HG03025 (cell line): ENCODE results near the gene COPS3.

Experiments used
- ATAC-seq: cut with Tn5 transposase; IDR thresholded peaks from one replicate; pipeline ENCODE4 v1.9.1; 2021; ENCODE audit warnings: mild to moderate bottlenecking, moderate library complexity; ENCODE audit not compliant: unreplicated experiment, low FRiP score

The COPS3 gene

GRCh38 chr17:17224137-17224536, 56.9 kb downstream of the COPS3 start:
- no peak for ATAC-seq

- no peak for ATAC-seq
Measured at GRCh38 chr17:17223736-17224135, 57.3 kb downstream of the COPS3 start.

GRCh38 chr17:17221329-17221728, 59.7 kb downstream of the COPS3 start:
- ATAC-seq, result no peak

GRCh38 chr17:17220529-17220928, 60.5 kb downstream of the COPS3 start:
- ATAC-seq, result no peak

- ATAC-seq, result no peak
Measured at GRCh38 chr17:17217995-17218394, 63.1 kb downstream of the COPS3 start.

- no peak for ATAC-seq
Measured at GRCh38 chr17:17216776-17217175, 64.3 kb downstream of the COPS3 start.

- ATAC-seq, result no peak
Measured at GRCh38 chr17:17216236-17216635, 64.8 kb downstream of the COPS3 start.

GRCh38 chr17:17215575-17215974, 65.5 kb downstream of the COPS3 start:
- ATAC-seq, result no peak

GRCh38 chr17:17214646-17215436, 66.2 kb downstream of the COPS3 start:
- ATAC-seq, result no peak

- ATAC-seq, result no peak
Measured at GRCh38 chr17:17213775-17214174, 67.3 kb downstream of the COPS3 start.

- no peak for ATAC-seq
Measured at GRCh38 chr17:17207998-17208397, 73.0 kb downstream of the COPS3 start.

GRCh38 chr17:17206913-17207335, 74.1 kb downstream of the COPS3 start:
- no peak for ATAC-seq

GRCh38 chr17:17206124-17206912, 74.7 kb downstream of the COPS3 start, which contains the start of gene PLD6:
PLD6 (minus strand) TSS chr17:17206333; CDS start chr17:17206286, 47 bp downstream.
- peak; percentile 50 for ATAC-seq

GRCh38 chr17:17205368-17206123, 75.5 kb downstream of the COPS3 start:
- peak; percentile 17 for ATAC-seq

- ATAC-seq, result no peak
Measured at GRCh38 chr17:17204635-17205231, 76.3 kb downstream of the COPS3 start.

GRCh38 chr17:17204041-17204591, 76.9 kb downstream of the COPS3 start:
- no peak for ATAC-seq

- ATAC-seq, result no peak
Measured at GRCh38 chr17:17203173-17203730, 77.8 kb downstream of the COPS3 start.

- ATAC-seq, result no peak
Measured at GRCh38 chr17:17201907-17202306, 79.1 kb downstream of the COPS3 start.

- ATAC-seq, result no peak
Measured at GRCh38 chr17:17201271-17201670, 79.8 kb downstream of the COPS3 start.

- ATAC-seq, result no peak
Measured at GRCh38 chr17:17200831-17201230, 80.2 kb downstream of the COPS3 start.
